HG02623 (cell line): Measurements from ENCODE around the gene PRUNE1.

Experiments used
- ATAC-seq: cut with Tn5 transposase; IDR thresholded peaks from one replicate; pipeline ENCODE4 v1.9.1; 2021; ENCODE audit warnings: moderate library complexity; ENCODE audit not compliant: unreplicated experiment

PRUNE1 gene

GRCh38 chr1:151008244-151009205 lies at the start of gene PRUNE1:
PRUNE1 (plus strand) TSS chr1:151008449; CDS start chr1:151008633, 184 bp downstream.
- ATAC-seq: peak; percentile 79

DNA sequence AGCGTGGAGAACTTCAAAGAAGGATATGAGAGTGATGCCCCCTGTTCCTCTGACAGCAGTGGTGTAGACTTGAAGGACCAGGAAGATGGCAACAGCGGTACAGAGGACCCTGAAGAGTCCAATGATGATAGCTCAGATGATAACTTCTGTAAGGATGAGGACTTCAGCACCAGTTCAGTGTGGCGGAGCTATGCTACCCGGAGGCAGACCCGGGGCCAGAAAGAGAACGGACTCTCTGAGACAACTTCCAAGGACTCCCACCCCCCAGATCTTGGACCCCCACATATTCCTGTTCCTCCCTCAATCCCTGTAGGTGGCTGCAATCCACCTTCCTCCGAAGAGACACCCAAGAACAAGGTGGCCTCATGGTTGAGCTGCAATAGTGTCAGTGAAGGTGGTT lies 47.6 kb upstream of the PRUNE1 start:
- ATAC-seq: no peak

DNA sequence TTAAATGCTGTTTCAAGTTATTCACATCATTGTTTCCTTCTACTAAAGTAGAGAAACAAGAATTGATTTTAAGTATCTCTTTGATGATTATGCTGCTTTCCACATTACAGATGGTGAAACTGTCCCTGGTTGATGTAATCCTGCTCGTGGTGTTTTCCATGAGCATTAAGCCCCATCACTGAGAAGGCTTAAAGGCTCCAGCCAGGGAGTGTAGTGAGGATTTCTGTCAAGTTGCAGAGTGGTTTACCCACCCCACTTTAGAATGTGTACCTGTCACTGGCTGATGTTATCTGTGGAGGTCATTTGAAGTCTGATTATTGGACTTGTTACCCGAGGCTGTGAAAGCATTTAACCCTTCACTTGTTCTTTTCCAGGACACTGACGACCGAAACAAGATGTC lies 46.5 kb upstream of the PRUNE1 start:
- ATAC-seq: no peak

DNA sequence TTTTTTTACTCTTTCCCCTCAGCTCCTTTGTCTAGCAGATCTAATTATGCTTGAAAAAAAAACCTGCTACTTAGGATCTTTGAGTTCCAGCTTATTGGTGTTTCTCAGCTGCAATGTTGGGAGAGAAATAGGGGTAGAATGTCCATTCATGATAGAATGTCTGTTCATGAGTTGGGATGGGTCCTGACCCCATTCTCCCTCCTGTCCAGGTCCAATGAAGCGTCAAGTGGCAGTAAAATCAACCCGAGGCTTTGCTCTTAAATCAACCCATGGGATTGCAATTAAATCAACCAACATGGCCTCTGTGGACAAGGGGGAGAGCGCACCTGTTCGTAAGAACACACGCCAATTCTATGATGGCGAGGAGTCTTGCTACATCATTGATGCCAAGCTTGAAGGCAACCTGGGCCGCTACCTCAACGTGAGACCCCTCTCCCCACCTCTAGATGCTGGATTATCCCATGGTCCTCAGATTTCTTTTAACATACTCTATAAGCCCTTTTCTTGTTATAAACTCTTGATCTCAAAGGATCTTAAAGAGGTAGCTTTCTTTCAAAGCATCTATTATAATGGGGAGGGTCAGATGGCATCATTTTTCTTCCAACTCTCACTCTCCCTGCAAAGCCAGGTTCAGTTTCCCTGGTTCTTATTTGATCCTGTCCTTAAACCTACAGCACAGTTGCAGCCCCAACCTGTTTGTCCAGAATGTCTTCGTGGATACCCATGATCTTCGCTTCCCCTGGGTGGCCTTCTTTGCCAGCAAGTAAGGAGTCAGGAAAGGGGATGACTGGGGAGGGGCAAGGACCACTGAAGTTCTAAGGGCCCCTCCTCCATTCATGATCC lies 44.7 kb upstream of the PRUNE1 start:
- ATAC-seq: no peak

DNA sequence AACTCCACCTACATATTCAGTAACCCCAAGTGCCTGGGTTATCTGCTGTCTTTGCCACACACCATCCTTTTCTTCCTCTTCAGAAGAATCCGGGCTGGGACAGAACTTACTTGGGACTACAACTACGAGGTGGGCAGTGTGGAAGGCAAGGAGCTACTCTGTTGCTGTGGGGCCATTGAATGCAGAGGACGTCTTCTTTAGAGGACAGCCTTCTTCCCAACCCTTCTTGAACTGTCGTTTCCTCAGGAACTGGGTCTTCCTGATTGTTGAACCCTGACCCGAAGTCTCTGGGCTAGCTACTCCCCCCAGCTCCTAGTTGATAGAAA lies 44.1 kb upstream of the PRUNE1 start:
- ATAC-seq: no peak

- ATAC-seq: no peak
Observed at GRCh38 chr1:150965605-150966004, 42.6 kb upstream of the PRUNE1 start.

GRCh38 chr1:150966011-150966410 lies 42.2 kb upstream of the PRUNE1 start:
- no peak for ATAC-seq

- ATAC-seq: no peak
Observed at GRCh38 chr1:150967936-150968335, 40.3 kb upstream of the PRUNE1 start.

- ATAC-seq: no peak
Observed at GRCh38 chr1:150968491-150968890, 39.8 kb upstream of the PRUNE1 start.

DNA sequence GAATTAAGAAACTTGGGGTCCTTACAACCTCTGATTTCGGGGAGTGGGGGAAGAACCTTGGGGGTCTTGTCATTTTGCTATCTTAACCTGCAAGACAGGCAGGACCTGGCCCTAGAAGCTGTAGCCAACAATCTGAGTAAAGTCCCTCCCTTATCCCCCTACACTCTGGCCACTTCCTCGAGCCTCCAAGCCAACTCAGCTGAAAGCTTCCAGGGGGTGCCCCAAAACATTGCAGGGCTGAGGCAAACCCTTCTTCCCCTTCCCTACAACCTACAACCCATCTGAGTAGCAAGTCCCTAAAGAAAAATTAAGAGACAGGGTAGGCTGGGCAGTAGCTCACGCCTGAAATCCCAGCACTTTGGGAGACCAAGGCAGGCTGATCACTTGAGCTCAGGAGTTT lies 38.6 kb upstream of the PRUNE1 start:
- no peak for ATAC-seq

DNA sequence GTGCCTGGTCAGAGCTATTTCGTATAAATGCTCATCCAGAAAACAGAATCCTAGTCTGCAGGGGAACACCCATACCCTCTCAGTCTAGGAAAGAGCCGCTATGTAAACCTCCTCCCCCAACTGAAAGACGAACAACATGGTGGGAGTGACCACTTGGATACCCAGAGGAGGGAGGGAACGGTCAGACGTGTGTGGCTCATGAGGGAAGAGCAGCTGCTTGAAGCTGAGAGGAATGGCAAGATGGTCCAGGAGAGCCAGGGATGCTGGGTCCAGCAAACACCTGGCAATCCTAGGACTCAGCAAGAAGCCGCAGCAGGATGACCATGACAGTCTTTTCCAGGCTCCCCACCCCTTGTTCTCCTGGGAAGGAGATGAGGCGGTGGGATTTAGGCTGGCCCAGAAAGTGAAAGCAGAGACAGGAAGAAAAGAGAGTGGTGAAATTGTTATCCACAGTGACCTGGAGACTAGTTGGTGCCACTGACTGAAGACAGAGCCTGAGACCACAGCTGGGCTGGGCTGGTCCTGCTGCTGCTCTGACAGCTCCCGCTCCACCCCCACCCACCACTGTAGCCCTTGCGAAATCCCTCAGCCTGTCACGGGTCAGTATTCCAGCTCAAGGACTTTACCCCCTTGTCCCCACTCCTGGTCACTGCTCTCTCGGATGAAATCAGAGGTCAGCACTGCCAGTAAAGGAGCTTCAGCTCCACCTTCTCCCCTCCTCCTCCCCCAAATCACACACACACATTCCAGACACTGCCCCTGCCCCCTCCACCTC lies 37.3 kb upstream of the PRUNE1 start:
- no peak for ATAC-seq

DNA sequence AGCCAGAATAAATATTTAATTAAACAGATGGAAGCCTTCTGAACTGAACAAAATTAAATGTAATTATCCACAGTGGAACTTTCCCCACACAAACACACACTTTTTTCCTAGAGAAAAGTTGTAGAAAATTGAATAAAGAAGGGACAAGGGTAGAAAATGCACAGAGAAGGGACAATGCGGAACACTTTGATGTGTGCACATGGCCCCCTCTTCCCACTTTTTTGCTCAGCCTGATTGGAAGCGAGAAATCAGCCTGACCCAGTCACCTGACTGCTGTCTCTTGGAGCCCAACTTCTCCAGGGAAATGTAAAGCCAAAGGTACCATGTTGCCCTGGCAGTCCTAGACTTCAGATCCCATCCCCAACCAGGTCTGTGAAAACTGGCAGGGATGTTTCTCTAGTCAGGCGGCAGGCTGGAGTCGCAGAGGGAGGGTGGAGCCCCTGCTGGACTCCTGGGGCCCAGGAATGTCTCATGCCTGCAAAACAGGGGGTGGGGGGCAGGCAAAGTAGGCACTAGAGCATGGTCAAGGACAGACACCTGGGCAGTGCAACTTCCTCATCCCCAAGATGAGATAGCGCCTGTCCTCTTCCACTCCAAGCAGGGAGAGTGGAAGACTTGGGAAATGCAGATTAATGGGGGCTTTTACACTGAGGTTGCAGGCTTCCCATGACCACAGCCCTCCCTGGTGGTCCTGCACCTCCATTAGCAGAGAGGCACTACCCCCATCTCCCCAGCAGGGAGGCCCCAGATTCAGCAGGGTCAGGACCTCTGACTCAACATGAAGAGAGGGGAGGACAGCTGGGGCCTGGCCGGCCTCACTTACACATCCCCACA lies 36.4 kb upstream of the PRUNE1 start:
- ATAC-seq: no peak

DNA sequence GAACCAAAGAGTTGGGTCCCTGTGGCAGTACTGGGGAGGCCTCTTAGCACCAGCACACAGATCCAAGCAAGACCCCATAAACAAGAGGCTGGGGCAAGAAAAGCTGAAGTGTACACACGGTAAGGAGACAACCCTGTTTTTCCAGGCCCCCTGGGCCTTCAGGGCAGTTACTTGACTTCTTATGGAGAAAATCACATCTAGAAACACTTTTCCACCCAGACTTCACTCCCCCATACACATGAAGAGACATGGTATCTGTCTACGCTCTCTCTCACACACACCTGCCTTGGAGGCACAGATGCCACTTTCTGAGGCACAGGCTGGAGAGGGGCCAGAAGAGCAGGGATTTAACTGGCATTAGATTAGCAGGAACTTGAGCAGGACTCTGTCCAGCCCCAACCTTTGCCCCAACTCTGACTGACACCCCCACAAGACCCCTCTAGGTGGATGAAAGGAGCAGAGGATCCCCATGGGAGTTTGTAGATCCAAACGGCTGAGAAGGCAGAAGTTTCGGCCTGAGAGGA lies 35.8 kb upstream of the PRUNE1 start:
- ATAC-seq: no peak

DNA sequence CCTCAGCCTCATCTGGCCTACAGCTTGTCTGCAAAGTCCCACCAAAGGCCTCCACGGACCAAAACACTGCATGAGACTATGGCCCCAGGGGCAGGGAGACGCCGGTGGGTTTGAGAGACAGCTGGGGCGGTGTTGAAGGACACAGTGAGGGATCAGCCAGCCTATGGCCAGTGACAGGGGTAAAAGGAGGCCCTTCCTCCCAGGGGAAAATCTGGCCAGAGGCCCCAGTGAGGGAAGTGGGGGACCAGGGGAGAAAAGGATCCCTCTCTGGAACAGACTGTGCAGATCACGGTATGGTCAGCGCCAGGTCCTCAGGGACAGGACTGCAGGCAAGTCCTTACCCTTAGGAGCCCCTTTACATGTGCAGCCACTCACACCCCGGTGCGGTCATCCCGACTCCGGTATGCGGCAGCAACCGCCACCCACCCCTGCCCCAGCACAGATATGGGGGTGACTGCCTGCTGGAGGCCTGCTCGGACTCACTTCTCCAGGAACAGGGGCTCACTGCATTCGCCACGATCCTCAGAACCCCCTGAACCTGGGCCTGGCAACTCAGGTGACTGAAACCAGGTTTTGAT lies 34.9 kb upstream of the PRUNE1 start:
- no peak for ATAC-seq

DNA sequence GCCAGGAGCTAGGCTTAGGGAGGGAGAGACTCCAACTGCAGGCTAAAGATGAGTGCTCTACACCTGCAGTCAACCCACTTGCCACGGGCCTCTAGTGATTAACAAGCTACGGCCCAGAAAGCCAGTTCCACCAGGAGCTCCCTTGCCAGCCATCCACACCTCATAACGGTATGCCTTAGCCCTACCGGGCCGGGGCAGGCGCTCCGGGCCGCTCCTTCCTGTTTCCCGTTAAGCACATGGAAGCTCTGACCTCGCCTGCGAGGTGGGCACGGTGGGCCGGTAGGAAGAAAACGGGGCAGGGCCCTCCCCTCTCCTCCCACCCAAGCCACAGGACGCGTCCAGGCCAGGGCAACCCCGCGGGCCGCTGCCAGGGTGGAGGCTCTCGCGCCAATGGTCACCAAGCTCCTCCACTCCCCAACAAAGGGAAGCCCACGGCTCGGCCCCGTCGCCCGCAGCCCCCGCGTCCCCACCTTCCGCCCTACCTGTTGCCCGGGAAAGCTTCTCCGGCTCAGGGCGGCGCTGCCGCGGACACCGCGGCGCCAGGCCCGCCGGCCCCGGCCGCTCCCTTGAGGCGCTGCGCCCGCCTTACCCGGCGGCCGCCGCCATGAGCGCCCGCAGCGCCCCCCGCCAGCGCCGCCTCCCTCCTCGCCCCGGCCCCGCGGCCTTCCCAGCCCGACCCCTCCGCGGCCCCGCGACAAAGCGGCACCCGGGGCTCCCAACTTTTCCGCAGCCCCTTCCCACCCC lies 34.2 kb upstream of the PRUNE1 start:
- ATAC-seq: peak; percentile 36

DNA sequence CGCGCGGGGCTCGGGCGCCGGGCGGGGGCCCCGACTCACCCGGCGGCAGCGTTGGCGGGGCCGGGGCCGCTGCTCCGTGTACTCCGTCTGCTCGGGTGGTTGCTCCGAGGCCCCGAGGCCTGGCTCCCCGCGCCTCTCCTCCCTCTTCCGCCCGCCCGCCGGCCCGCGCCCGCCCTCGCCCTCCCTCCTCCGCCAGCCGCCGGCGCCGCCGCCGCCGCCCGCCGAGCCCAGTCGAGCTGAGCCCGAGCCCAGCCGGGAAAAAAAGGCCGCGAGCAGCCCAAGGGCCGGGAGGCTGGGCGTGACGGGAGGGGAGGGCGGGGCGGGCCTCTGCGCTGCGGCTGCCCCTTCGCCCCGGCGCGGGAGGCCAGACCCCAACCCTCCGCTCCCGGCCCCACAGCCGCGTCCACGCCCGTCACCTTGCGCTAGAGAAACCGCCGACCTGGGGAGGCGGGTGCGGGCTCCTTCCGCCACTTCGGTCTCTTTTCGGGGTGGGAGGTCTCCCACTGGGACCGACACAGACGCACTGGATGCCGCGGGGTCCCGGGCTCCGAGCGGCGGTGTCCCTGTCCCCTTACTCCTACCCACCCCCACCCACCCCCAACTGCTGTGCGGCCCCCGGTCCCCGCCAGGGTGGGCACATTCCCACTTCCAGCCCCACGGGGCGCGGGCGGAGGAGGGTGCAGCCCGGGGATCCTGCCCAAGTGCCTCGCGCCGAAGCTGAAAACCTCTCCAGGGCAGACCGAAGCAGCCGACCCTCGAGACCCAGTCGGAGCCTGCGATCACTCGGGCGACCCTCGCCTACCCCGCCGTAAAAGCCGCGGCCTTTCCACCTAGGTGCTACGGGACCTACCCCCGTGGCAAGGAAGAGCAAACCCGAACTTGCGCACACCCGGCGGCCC lies 33.4 kb upstream of the PRUNE1 start, which contains the start of gene CERS2:
CERS2 (minus strand) TSS at position 256 of the 899 bp plus-strand sequence. CDS start 5,745 bp downstream, outside the sequence.
- ATAC-seq: peak; percentile 59

DNA sequence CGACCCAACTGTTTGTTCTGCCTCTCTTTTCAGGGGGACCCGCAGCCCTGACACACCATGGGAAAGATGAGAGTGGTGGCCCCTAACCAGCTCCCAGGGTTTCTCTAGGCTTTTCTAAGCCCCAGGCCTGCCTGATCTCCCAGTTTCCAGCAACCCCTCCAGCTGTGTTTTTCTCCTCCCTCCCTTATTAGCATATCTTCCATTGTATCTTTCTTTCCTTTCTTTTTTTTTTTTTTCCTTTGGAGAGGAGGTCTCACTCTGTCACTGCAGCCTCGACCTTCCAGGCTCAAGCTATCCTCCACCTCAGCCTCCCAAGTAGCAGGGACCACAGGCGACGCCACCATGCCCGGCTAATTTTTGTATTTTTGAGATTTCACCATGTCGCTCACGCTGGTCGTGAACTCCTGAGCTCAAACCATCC lies 31.8 kb upstream of the PRUNE1 start:
- ATAC-seq: no peak
